PC-9 (cell line): ENCODE data around the gene GNA15. TPM values are rescaled to one million over a fixed set of nuclear protein-coding genes. Genes with fewer than 3 reads are reported as not detected.

Experiments
- BruUV-seq: library from RNA; stranded (reverse); fragments of 400-500 nt; replicated peaks from 2 replicates; lab custom pipeline; 2021; lab: Mats Ljungman, UMichigan
- CTCF ChIA-PET: fragments of 300-600 bp; sonication (Branson Sonifier 250); formaldehyde crosslinking; loops from one replicate; lab custom pipeline; 2022; ENCODE audit warnings: antibody characterized with exemption; lab: Charles Lee
- POLR2A ChIA-PET: fragments of 300-600 bp; sonication (Branson Sonifier 250); formaldehyde crosslinking; loops from one replicate; lab custom pipeline; 2022; ENCODE audit warnings: antibody characterized with exemption; ENCODE audit not compliant: unreplicated experiment; lab: Charles Lee
- DNase-seq, 2 experiments: peaks; one replicate each; pipeline versions ENCODE4 v3.0.0 to v3.0.0-alpha.2; 2015 to 2022; ENCODE audit warnings: mixed read lengths in 1 of 2
- H2AFZ ChIP-seq: fragments of 200-600 bp; sonication (generic); 2 replicates; pipeline ENCODE4 v1.8.1; 2017; ENCODE audit warnings: antibody characterized with exemption
- H3F3A ChIP-seq: fragments of 200-600 bp; sonication (generic); 2 replicates; pipeline ENCODE4 v1.8.1; 2017; ENCODE audit warnings: antibody characterized with exemption, mild to moderate bottlenecking, low read depth; ENCODE audit not compliant: insufficient read depth
- H3K27ac ChIP-seq: fragments of 200-600 bp; sonication (generic); 2 replicates; pipeline ENCODE4 v1.6.1; 2016; ENCODE audit warnings: mixed run types
- H3K27me3 ChIP-seq: fragments of 200-600 bp; sonication (generic); 2 replicates; pipeline ENCODE4 v1.6.1; 2016; ENCODE audit warnings: low read depth, mixed run types; ENCODE audit not compliant: insufficient read depth
- H3K36me3 ChIP-seq: fragments of 200-600 bp; sonication (generic); 2 replicates; pipeline ENCODE4 v1.6.1; 2016; ENCODE audit warnings: low read depth, mixed run types
- H3K4me1 ChIP-seq: fragments of 200-600 bp; sonication (generic); replicated peaks from 2 replicates; pipeline ENCODE4 v1.6.1; 2016; ENCODE audit warnings: mixed run types; ENCODE audit not compliant: insufficient read depth
- H3K4me2 ChIP-seq: fragments of 200-600 bp; sonication (generic); 2 replicates; pipeline ENCODE4 v1.6.1; 2017; ENCODE audit warnings: mixed run types
- H3K4me3 ChIP-seq: fragments of 200-600 bp; sonication (generic); 2 replicates; pipeline ENCODE4 v1.6.1; 2016; ENCODE audit warnings: mixed run types
- H3K79me2 ChIP-seq: fragments of 200-600 bp; sonication (generic); 2 replicates; pipeline ENCODE4 v1.6.1; 2017; ENCODE audit warnings: low read depth, mixed run types
- H3K9me2 ChIP-seq: fragments of 200-600 bp; sonication (generic); 2 replicates; pipeline ENCODE4 v1.8.1; 2017; ENCODE audit warnings: mild to moderate bottlenecking; ENCODE audit not compliant: insufficient read depth
- H3K9me3 ChIP-seq: fragments of 200-600 bp; sonication (generic); 2 replicates; pipeline ENCODE4 v1.8.1; 2016; ENCODE audit warnings: low read depth; ENCODE audit not compliant: insufficient read depth
- H4K20me1 ChIP-seq: fragments of 200-600 bp; sonication (generic); 2 replicates; pipeline ENCODE4 v1.8.1; 2017; ENCODE audit not compliant: insufficient read depth
- EZH2 ChIP-seq: fragments of 200-600 bp; sonication (generic); IDR thresholded peaks from 2 replicates; pipeline ENCODE4 v1.8.0; 2017; ENCODE audit warnings: antibody characterized with exemption, low read depth
- intact Hi-C: fragments of 100-400 bp; cut with micrococcal nuclease; formaldehyde crosslinking; loops from one replicate; pipeline ENCODE4 v1.10.0; 2022; ENCODE audit not compliant: unreplicated experiment
- total RNA-seq: library from RNA; stranded (reverse); gene quantifications from 2 replicates; pipeline ENCODE4 v1.2.3, GENCODE V29; 2021
- TF ChIP-seq, protein P1 (sequence below): fragments of 200-600 bp; sonication (generic); conservative IDR thresholded peaks from 2 replicates; pipeline ENCODE4 v1.6.1; 2017; ENCODE audit warnings: mixed run types, antibody characterized with exemption, mild to moderate bottlenecking, moderate library complexity

The GNA15 gene
- total RNA-seq, 1 experiment from 2014 or later: 14.2 TPM

DNA sequence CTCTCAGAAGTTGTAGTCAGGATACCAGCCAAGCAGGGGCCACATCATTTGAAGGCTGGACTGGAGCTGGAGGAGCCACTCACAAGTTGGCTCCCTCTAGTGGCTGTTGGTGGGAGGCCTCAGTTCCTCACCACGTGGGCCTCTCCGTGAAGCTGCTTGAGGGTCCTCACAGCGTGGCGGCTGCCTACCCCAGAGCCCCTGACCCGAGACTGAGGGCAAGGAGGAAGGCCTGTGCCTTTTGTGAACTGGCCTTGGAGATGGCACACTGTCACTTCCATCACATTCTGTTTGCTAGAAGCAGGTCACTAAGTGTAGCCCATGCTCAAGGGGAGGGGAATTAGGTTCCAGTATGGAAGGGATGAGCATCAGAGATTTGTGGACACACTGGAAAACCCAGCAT, 27.1 kb upstream of the GNA15 start:
- no peak for TF ChIP-seq EZH2
- TF ChIP-seq, protein P1, sequence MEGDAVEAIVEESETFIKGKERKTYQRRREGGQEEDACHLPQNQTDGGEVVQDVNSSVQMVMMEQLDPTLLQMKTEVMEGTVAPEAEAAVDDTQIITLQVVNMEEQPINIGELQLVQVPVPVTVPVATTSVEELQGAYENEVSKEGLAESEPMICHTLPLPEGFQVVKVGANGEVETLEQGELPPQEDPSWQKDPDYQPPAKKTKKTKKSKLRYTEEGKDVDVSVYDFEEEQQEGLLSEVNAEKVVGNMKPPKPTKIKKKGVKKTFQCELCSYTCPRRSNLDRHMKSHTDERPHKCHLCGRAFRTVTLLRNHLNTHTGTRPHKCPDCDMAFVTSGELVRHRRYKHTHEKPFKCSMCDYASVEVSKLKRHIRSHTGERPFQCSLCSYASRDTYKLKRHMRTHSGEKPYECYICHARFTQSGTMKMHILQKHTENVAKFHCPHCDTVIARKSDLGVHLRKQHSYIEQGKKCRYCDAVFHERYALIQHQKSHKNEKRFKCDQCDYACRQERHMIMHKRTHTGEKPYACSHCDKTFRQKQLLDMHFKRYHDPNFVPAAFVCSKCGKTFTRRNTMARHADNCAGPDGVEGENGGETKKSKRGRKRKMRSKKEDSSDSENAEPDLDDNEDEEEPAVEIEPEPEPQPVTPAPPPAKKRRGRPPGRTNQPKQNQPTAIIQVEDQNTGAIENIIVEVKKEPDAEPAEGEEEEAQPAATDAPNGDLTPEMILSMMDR: peak; percentile 84
- H4K20me1 ChIP-seq: peaks cover 13% of the 10 kb centered on the region
- no peaks in the 10 kb centered on the region for H3K4me1 ChIP-seq
- no TSS peak for BruUV-seq
- no peaks in the 10 kb centered on the region for H3F3A ChIP-seq
- ChIA-PET POLR2A (no interaction called here), CTCF (no interaction called here)
- H3K9me2 ChIP-seq: no peaks in the 10 kb centered on the region
- no peaks in the 10 kb centered on the region for H3K9me3 ChIP-seq
- no peak overlapping the region for H3K4me2 ChIP-seq
- H3K36me3 ChIP-seq: no peaks in the 10 kb centered on the region
- H3K4me3 ChIP-seq: no peak overlapping the region
- H3K27me3 ChIP-seq: no peaks in the 10 kb centered on the region
- H2AFZ ChIP-seq: no peak overlapping the region
- peaks cover 9% of the 10 kb centered on the region; the same call in 1 of the 2 replicates for H3K79me2 ChIP-seq
- peak in 1 of 2 experiments; percentile 31 for DNase-seq
- intact Hi-C loops: loop anchor here (10.0 kb wide), 1 partner anchor 154 kb away; no protein-coding TSS in a partner anchor
- no peak overlapping the region for H3K27ac ChIP-seq

DNA sequence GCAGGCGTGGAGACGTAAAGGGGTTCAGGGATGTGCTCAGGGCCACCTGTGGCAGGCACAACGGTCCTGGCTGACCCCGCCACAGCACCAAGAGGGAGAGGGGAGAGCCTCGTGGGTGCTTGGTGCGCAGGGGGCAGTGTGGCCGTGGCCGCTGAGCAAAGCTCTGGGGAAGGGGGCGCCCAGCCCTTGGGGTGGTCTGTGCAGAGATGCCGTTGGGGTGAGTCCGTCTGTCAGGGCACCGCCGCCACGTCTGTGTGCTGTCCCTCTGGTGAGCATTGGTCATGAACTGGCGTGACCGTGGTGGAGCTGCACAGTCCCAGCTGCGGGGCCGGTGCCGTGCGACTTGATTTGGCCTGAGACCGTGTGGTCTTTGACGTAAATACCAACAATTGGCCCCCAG, 26.3 kb upstream of the GNA15 start:
- Histone ChIP-seq H3K4me3 (no peak overlapping the region), H3K27ac (no peak overlapping the region), H3F3A (no peaks in the 10 kb centered on the region), H3K9me2 (no peaks in the 10 kb centered on the region), H3K4me1 (no peaks in the 10 kb centered on the region), H3K79me2 (peaks cover 9% of the 10 kb centered on the region; the same call in 1 of the 2 replicates), H3K4me2 (no peak overlapping the region), H3K27me3 (no peaks in the 10 kb centered on the region), H3K9me3 (no peaks in the 10 kb centered on the region), H4K20me1 (peaks cover 10% of the 10 kb centered on the region), H2AFZ (no peak overlapping the region), H3K36me3 (no peaks in the 10 kb centered on the region)
- no peak for DNase-seq
- intact Hi-C loops: loop anchor here (10.0 kb wide), 1 partner anchor 155 kb away; no protein-coding TSS in a partner anchor
- TF ChIP-seq, protein P1: no peak
- TF ChIP-seq EZH2: no peak
- no TSS peak for BruUV-seq
- POLR2A ChIA-PET: no interaction called here
- CTCF ChIA-PET: no interaction called here

DNA sequence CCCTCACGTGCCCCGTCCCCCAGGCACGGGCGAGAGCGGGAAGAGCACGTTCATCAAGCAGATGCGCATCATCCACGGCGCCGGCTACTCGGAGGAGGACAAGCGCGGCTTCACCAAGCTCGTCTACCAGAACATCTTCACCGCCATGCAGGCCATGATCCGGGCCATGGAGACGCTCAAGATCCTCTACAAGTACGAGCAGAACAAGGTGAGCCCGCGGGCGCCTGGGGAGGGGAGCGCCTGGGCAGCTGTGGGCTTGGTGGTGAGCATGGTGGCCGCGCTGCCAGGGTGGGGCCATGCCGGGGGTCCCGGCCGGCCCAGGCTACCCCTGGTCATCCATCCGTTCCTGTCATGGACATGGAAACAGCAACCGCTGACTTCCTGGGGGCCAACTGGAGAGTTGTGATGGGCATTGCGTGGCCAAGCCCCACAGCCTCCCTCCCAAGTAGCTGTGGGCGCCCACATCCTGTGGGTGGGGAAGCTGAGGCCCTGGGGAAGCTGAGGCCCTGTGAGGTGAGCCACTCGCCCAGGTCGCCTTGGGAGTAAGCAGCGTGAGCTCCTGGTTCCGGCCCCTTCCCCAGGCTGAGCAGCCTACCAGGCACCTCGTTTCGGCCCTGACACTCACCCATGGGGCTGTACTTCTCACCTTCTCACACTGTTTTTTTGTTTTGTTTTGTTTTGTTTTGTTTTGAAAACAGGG, 25.6 kb upstream of the GNA15 start:
- H2AFZ ChIP-seq: no peak overlapping the region
- no peaks in the 10 kb centered on the region for H3K9me2 ChIP-seq
- no peak for DNase-seq
- TF ChIP-seq, protein P1: no peak
- no peak for TF ChIP-seq EZH2
- no peak overlapping the region for H3K4me2 ChIP-seq
- BruUV-seq: no TSS peak
- no peak overlapping the region for H3K4me3 ChIP-seq
- H3K36me3 ChIP-seq: no peaks in the 10 kb centered on the region
- intact Hi-C loops: no loop called here
- peaks cover 9% of the 10 kb centered on the region; the same call in 1 of the 2 replicates for H3K79me2 ChIP-seq
- H3K27me3 ChIP-seq: no peaks in the 10 kb centered on the region
- no peaks in the 10 kb centered on the region for H3K9me3 ChIP-seq
- H3F3A ChIP-seq: no peaks in the 10 kb centered on the region
- ChIA-PET POLR2A (no interaction called here), CTCF (no interaction called here)
- peaks cover 10% of the 10 kb centered on the region for H4K20me1 ChIP-seq
- no peak overlapping the region for H3K27ac ChIP-seq
- H3K4me1 ChIP-seq: no peaks in the 10 kb centered on the region
